Liver (tissue), 9 donors: ENCODE data around the gene PALLD. TPM values are rescaled to one million over a fixed set of nuclear protein-coding genes. Genes with fewer than 3 reads are reported as not detected.

Experiments
- DNase-seq: peaks from one replicate; pipeline ENCODE4 v3.0.0-alpha.2; 2017; ENCODE audit warnings: low spot score
- H3K27ac ChIP-seq, 2 donors: one replicate each; pipeline ENCODE4 v1.7.0; 2013; ENCODE audit warnings: inconsistent platforms in 2 of 2, low read length in 2 of 2, control low read depth in 1 of 2, low read depth in 1 of 2, mild to moderate bottlenecking in 1 of 2
- H3K27me3 ChIP-seq, 4 donors: one replicate each; pipeline versions ENCODE4 v1.6.1 to v1.7.0; 2013; ENCODE audit warnings: low read length in 3 of 4, inconsistent platforms in 1 of 4, mild to moderate bottlenecking in 1 of 4, moderate library complexity in 1 of 4; ENCODE audit not compliant: control insufficient read depth in 4 of 4, insufficient read depth in 4 of 4
- H3K36me3 ChIP-seq, 4 donors: one replicate each; pipeline versions ENCODE4 v1.6.1 to v1.7.0; 2013; ENCODE audit warnings: low read length in 3 of 4, mild to moderate bottlenecking in 3 of 4, low read depth in 1 of 4, moderate library complexity in 1 of 4; ENCODE audit not compliant: control insufficient read depth in 4 of 4, insufficient read depth in 3 of 4
- H3K4me1 ChIP-seq, 4 donors: one replicate each; pipeline versions ENCODE4 v1.6.1 to v1.7.0; 2013; ENCODE audit warnings: low read length in 3 of 4, mild to moderate bottlenecking in 3 of 4, moderate library complexity in 1 of 4; ENCODE audit not compliant: control insufficient read depth in 4 of 4, insufficient read depth in 4 of 4
- H3K4me3 ChIP-seq, 3 donors: one replicate each; pipeline versions ENCODE4 v1.6.1 to v1.7.0; 2013; ENCODE audit warnings: low read length in 3 of 3, control low read depth in 1 of 3, low read depth in 1 of 3, mild to moderate bottlenecking in 1 of 3
- H3K9ac ChIP-seq, 2 donors: one replicate each; pipeline ENCODE4 v1.7.0; 2013; ENCODE audit warnings: low read length in 2 of 2, mild to moderate bottlenecking in 2 of 2, moderate library complexity in 2 of 2, control low read depth in 1 of 2, low read depth in 1 of 2
- H3K9me3 ChIP-seq, 4 donors: one replicate each; pipeline versions ENCODE4 v1.6.1 to v1.7.0; 2013; ENCODE audit warnings: low read length in 3 of 4; ENCODE audit not compliant: control insufficient read depth in 4 of 4
- ATF3 ChIP-seq: IDR thresholded peaks from 2 replicates; pipeline ENCODE4 v1.6.1; 2016; ENCODE audit warnings: antibody characterized with exemption
- CTCF ChIP-seq: fragments of 150-350 bp; IDR thresholded peaks from 2 replicates; pipeline ENCODE4 v1.5.1; 2017; ENCODE audit warnings: improper control_type of control experiment, low read depth, low read length; ENCODE audit not compliant: missing input control
- EGR1 ChIP-seq, 2 donors: IDR thresholded peaks; 2 replicates each; pipeline ENCODE4 v1.6.1; 2016 to 2018; ENCODE audit warnings: antibody characterized with exemption in 2 of 2, low read depth in 2 of 2
- FOXA1 ChIP-seq: IDR thresholded peaks from 2 replicates; pipeline ENCODE4 v1.6.1; 2016; ENCODE audit warnings: antibody characterized with exemption
- FOXA2 ChIP-seq: IDR thresholded peaks from 2 replicates; pipeline ENCODE4 v1.6.1; 2016; ENCODE audit warnings: antibody characterized with exemption
- GABPA ChIP-seq, 2 donors: IDR thresholded peaks in 1 of 2; conservative IDR thresholded peaks in 1 of 2; 2 replicates each; pipeline ENCODE4 v1.6.1; 2016; ENCODE audit warnings: antibody characterized with exemption in 2 of 2, mild to moderate bottlenecking in 1 of 2, moderate library complexity in 1 of 2
- HNF4A ChIP-seq, 2 donors: conservative IDR thresholded peaks; 2 replicates each; pipeline ENCODE4 v1.6.1; 2016; ENCODE audit warnings: antibody characterized with exemption in 2 of 2, mild to moderate bottlenecking in 2 of 2
- HNF4G ChIP-seq: IDR thresholded peaks from 2 replicates; pipeline ENCODE4 v1.6.1; 2016; ENCODE audit warnings: antibody characterized with exemption
- JUND ChIP-seq, 2 donors: IDR thresholded peaks; 2 replicates each; pipeline ENCODE4 v1.6.1; 2016; ENCODE audit warnings: antibody characterized with exemption in 2 of 2
- MAX ChIP-seq: IDR thresholded peaks from 2 replicates; pipeline ENCODE4 v1.6.1; 2016; ENCODE audit warnings: antibody characterized with exemption
- NR2F2 ChIP-seq: IDR thresholded peaks from 2 replicates; pipeline ENCODE4 v1.6.1; 2016; ENCODE audit warnings: antibody characterized with exemption
- RAD21 ChIP-seq, 2 donors: IDR thresholded peaks; 2 replicates each; pipeline ENCODE4 v1.6.1; 2016; ENCODE audit warnings: antibody characterized with exemption in 2 of 2, mild to moderate bottlenecking in 2 of 2
- REST ChIP-seq: IDR thresholded peaks from 2 replicates; pipeline ENCODE4 v1.6.1; 2016; ENCODE audit warnings: antibody characterized with exemption, mild to moderate bottlenecking
- RXRA ChIP-seq, 2 donors: IDR thresholded peaks; 2 replicates each; pipeline ENCODE4 v1.6.1; 2017 to 2018; ENCODE audit warnings: antibody characterized with exemption in 2 of 2, mild to moderate bottlenecking in 1 of 2
- SP1 ChIP-seq: IDR thresholded peaks from 2 replicates; pipeline ENCODE4 v1.6.1; 2018; ENCODE audit warnings: antibody characterized with exemption, mild to moderate bottlenecking
- TAF1 ChIP-seq: conservative IDR thresholded peaks from 2 replicates; pipeline ENCODE4 v1.6.1; 2016; ENCODE audit warnings: antibody characterized with exemption, mild to moderate bottlenecking
- YY1 ChIP-seq: IDR thresholded peaks from 2 replicates; pipeline ENCODE4 v1.6.1; 2016; ENCODE audit warnings: antibody characterized with exemption, mild to moderate bottlenecking
- ZBTB33 ChIP-seq: IDR thresholded peaks from 2 replicates; pipeline ENCODE4 v1.6.1; 2016; ENCODE audit warnings: antibody characterized with exemption
- WGBS: extraction: QIAGEN DNeasy Blood & Tissue Kit; methylation state at CpG from one replicate; pipeline ENCODE4 v1.1.7; 2013; 5-methylcytosine and 5-hydroxymethylcytosine counted together
- polyA plus RNA-seq, 2 donors: library from polyadenylated mRNA; stranded (reverse) in 1 of 2; unstranded in 1 of 2; fragments of 200-250 nt in 1 of 2; fragments of >200 nt in 1 of 2; fragmentation: Nextera tagmentation in 1 of 2; extraction: Ambion mirVana in 1 of 2; gene quantifications; one replicate each; pipeline versions ENCODE4 v1.2.1 to v1.2.3, GENCODE V29; 2013 to 2015
- total RNA-seq, 2 donors: library from RNA; depleted of rRNA; stranded (reverse); fragments of >200 nt; gene quantifications; one replicate each; pipeline ENCODE4 v1.2.3, GENCODE V29; 2014
- donor health status: healthy.
- donor health status: healthy.
- donor health status: healthy.
- donor health status: healthy.
- donor health status: healthy.

The PALLD gene
- total and polyA plus RNA-seq, 4 donors = 9.0 to 26.3 (median 14.7) TPM

- H3K4me1 ChIP-seq = no peaks in the 10 kb centered on the region
- 33% methylated on average over 3 of the region's 3 CpGs for WGBS
- DNase-seq = no peak
- no peak overlapping the region for H3K27ac ChIP-seq
- H3K9me3 ChIP-seq = no peaks in the 10 kb centered on the region
- H3K27me3 ChIP-seq = no peaks in the 10 kb centered on the region
- no peak overlapping the region for H3K9ac ChIP-seq
- TF ChIP-seq HNF4A (conservative IDR thresholded peaks at IDR 0.05) (no peak), YY1 (no peak), NR2F2 (no peak), EGR1 (IDR thresholded peaks at IDR 0.05; ENCODE audit: low read depth in 2 of 2) (no peak), RXRA (IDR thresholded peaks at IDR 0.05) (no peak), ZBTB33 (no peak), JUND (IDR thresholded peaks at IDR 0.05) (no peak), FOXA2 (no peak), CTCF (no peak), ATF3 (no peak), REST (no peak), HNF4G (no peak), RAD21 (IDR thresholded peaks at IDR 0.05) (no peak), FOXA1 (no peak), GABPA (IDR thresholded peaks at IDR 0.05 in 1 of 2, conservative IDR thresholded peaks at IDR 0.05 in 1 of 2) (no peak), MAX (no peak), SP1 (no peak), TAF1 (no peak)
- H3K36me3 ChIP-seq = no peaks in the 10 kb centered on the region
- H3K4me3 ChIP-seq = no peak overlapping the region
Observed at GRCh38 chr4:168655182-168655581, 158.3 kb downstream of the PALLD start.
